H1 (cell line): ENCODE measurements around the gene TRIM47. TPM values are rescaled to one million over a fixed set of nuclear protein-coding genes. Genes with fewer than 3 reads are reported as not detected.

Experiments used
- CTCF ChIA-PET: fragments of 300-600 bp; sonication (Branson Sonifier 250); formaldehyde crosslinking; loops from one replicate; lab custom pipeline; 2021; ENCODE audit not compliant: partially characterized antibody; lab: Charles Lee
- POLR2A ChIA-PET: fragments of 300-600 bp; sonication (Branson Sonifier 250); formaldehyde crosslinking; loops from one replicate; lab custom pipeline; 2021; ENCODE audit warnings: inconsistent platforms; ENCODE audit not compliant: partially characterized antibody; lab: Charles Lee
- DNase-seq, 2 experiments: peaks; one replicate each; pipeline versions ENCODE4 v3.0.0 to v3.0.0-alpha.2; 2010 to 2022; ENCODE audit warnings: low spot score in 2 of 2, low read depth in 1 of 2, mixed read lengths in 1 of 2
- FAIRE-seq: peaks from 2 replicates; lab custom pipeline; 2011; peaks lifted over from hg19 to GRCh38; lab: Jason Lieb, UNC
- H2AFZ ChIP-seq: 2 replicates; pipeline ENCODE4 v1.8.1; 2012; ENCODE audit warnings: low read length, inconsistent platforms
- H2AK5ac ChIP-seq: 2 replicates; pipeline ENCODE4 v1.6.1; 2013; ENCODE audit warnings: low read depth, low read length
- H2BK120ac ChIP-seq: replicated peaks from 2 replicates; pipeline ENCODE3; 2013; ENCODE audit warnings: low read depth, low read length, inconsistent platforms
- H2BK12ac ChIP-seq: 2 replicates; pipeline ENCODE4 v1.6.1; 2013; ENCODE audit warnings: low read depth, low read length
- H2BK15ac ChIP-seq: 2 replicates; pipeline ENCODE4 v1.6.1; 2013; ENCODE audit warnings: low read length
- H2BK20ac ChIP-seq: 2 replicates; pipeline ENCODE4 v1.6.1; 2013; ENCODE audit warnings: low read length
- H2BK5ac ChIP-seq: 2 replicates; pipeline ENCODE4 v1.6.1; 2013; ENCODE audit warnings: low read depth, low read length
- H3K14ac ChIP-seq: 2 replicates; pipeline ENCODE4 v1.6.1; 2013; ENCODE audit warnings: inconsistent platforms; ENCODE audit not compliant: insufficient read length
- H3K18ac ChIP-seq: 2 replicates; pipeline ENCODE4 v1.6.1; 2013; ENCODE audit warnings: low read length; ENCODE audit errors: extremely low read depth
- H3K23ac ChIP-seq: 2 replicates; pipeline ENCODE4 v1.6.1; 2013; ENCODE audit warnings: inconsistent platforms; ENCODE audit not compliant: insufficient read length
- H3K23me2 ChIP-seq: 2 replicates; pipeline ENCODE4 v1.6.1; 2013; ENCODE audit warnings: low read depth, low read length
- H3K27ac ChIP-seq: 2 replicates; pipeline ENCODE4 v1.6.1; 2011; ENCODE audit warnings: low read depth, low read length, inconsistent platforms
- H3K27me3 ChIP-seq, 4 experiments: replicated peaks in 1 of 4; 1 replicate in 1 of 4; 2 replicates in 3 of 4; pipeline versions ENCODE4 v1.6.1 to v1.8.1; 2011 to 2013; ENCODE audit warnings: low read length in 3 of 4, mild to moderate bottlenecking in 3 of 4, inconsistent platforms in 2 of 4, mixed read lengths in 2 of 4, moderate library complexity in 1 of 4; ENCODE audit not compliant: control insufficient read depth in 3 of 4, insufficient read depth in 3 of 4; ENCODE audit errors: extremely low read depth in 1 of 4
- H3K36me3 ChIP-seq, 4 experiments: 2 replicates each; pipeline versions ENCODE4 v1.6.1 to v1.8.1; 2011 to 2013; ENCODE audit warnings: mild to moderate bottlenecking in 4 of 4, low read length in 3 of 4, moderate library complexity in 2 of 4, control low read depth in 1 of 4, inconsistent platforms in 1 of 4; ENCODE audit not compliant: insufficient read depth in 4 of 4, control insufficient read depth in 2 of 4
- H3K4ac ChIP-seq: replicated peaks from 2 replicates; pipeline ENCODE3; 2013; ENCODE audit warnings: low read length, low read depth, mixed read lengths, inconsistent platforms; ENCODE audit not compliant: insufficient read length
- H3K4me1 ChIP-seq, 4 experiments: replicated peaks in 1 of 4; 1 replicate in 1 of 4; 2 replicates in 3 of 4; pipeline versions ENCODE4 v1.6.1 to v1.8.1; 2011 to 2013; ENCODE audit warnings: low read length in 3 of 4, inconsistent platforms in 2 of 4, mixed read lengths in 1 of 4; ENCODE audit not compliant: insufficient read depth in 4 of 4, control insufficient read depth in 3 of 4
- H3K4me2 ChIP-seq, 2 experiments: 2 replicates each; pipeline versions ENCODE4 v1.6.1 to v1.8.1; 2011 to 2013; ENCODE audit warnings: low read depth in 2 of 2, low read length in 2 of 2, control low read depth in 1 of 2, inconsistent platforms in 1 of 2, mild to moderate bottlenecking in 1 of 2; ENCODE audit not compliant: insufficient read depth in 1 of 2
- H3K4me3 ChIP-seq, 4 experiments: fragments of 200-600, 300-600 bp in 1 of 4; sonication (generic), shearing (Covaris generic), sonication (Bioruptor Twin) in 1 of 4; 2 replicates each; pipeline versions ENCODE4 v1.5.1 to v1.8.1; 2011 to 2016; ENCODE audit warnings: low read length in 4 of 4, low read depth in 3 of 4, control low read depth in 2 of 4, inconsistent platforms in 2 of 4, mild to moderate bottlenecking in 2 of 4, mixed read lengths in 1 of 4, moderate library complexity in 1 of 4; ENCODE audit not compliant: insufficient read depth in 2 of 4; ENCODE audit errors: extremely low read depth in 1 of 4
- H3K56ac ChIP-seq: replicated peaks from 2 replicates; pipeline ENCODE3; 2013; ENCODE audit warnings: low read depth, mild to moderate bottlenecking, mixed read lengths, low read length, inconsistent platforms; ENCODE audit not compliant: insufficient read length
- H3K79me1 ChIP-seq: 2 replicates; pipeline ENCODE4 v1.6.1; 2013; ENCODE audit warnings: low read depth, low read length, control low read depth
- H3K79me2 ChIP-seq, 2 experiments: 2 replicates each; pipeline versions ENCODE4 v1.6.1 to v1.8.1; 2012 to 2013; ENCODE audit warnings: low read length in 2 of 2, mild to moderate bottlenecking in 2 of 2, inconsistent platforms in 1 of 2; ENCODE audit not compliant: insufficient read depth in 2 of 2, control insufficient read depth in 1 of 2
- H3K9ac ChIP-seq, 4 experiments: replicated peaks in 1 of 4; 1 replicate in 1 of 4; 2 replicates in 3 of 4; pipeline versions ENCODE4 v1.6.1 to v1.8.1; 2011 to 2013; ENCODE audit warnings: low read depth in 3 of 4, low read length in 3 of 4, control low read depth in 2 of 4, mild to moderate bottlenecking in 2 of 4, moderate library complexity in 2 of 4, inconsistent platforms in 1 of 4; ENCODE audit errors: extremely low read depth in 1 of 4
- H3K9me3 ChIP-seq, 2 experiments: 2 replicates each; pipeline versions ENCODE4 v1.6.1 to v1.8.1; 2012 to 2013; ENCODE audit warnings: mild to moderate bottlenecking in 2 of 2, moderate library complexity in 2 of 2, control low read depth in 1 of 2, inconsistent platforms in 1 of 2, low read depth in 1 of 2, low read length in 1 of 2, mixed read lengths in 1 of 2; ENCODE audit not compliant: insufficient read depth in 2 of 2
- H4K20me1 ChIP-seq, 2 experiments: replicated peaks in 1 of 2; 2 replicates each; pipeline versions ENCODE3 to v1.8.1; 2011 to 2013; ENCODE audit warnings: inconsistent platforms in 2 of 2, low read length in 2 of 2, mild to moderate bottlenecking in 1 of 2; ENCODE audit not compliant: insufficient read depth in 2 of 2, control insufficient read depth in 1 of 2
- H4K5ac ChIP-seq: 2 replicates; pipeline ENCODE4 v1.6.1; 2013; ENCODE audit warnings: low read length, low read depth, mixed read lengths, inconsistent platforms; ENCODE audit not compliant: insufficient read length
- H4K8ac ChIP-seq: 2 replicates; pipeline ENCODE4 v1.8.0; 2013; ENCODE audit warnings: mild to moderate bottlenecking, moderate library complexity, low read length, inconsistent platforms; ENCODE audit not compliant: insufficient read depth; ENCODE audit errors: extremely low read depth
- H4K91ac ChIP-seq: replicated peaks from 2 replicates; pipeline ENCODE3; 2013; ENCODE audit warnings: low read length, mixed read lengths, inconsistent platforms; ENCODE audit not compliant: insufficient read length
- ASH2L ChIP-seq: fragments of 200-600, 300-600 bp; sonication (generic); IDR thresholded peaks from one replicate; pipeline ENCODE4 v1.7.1; 2017; ENCODE audit warnings: low read length
- CBX8 ChIP-seq: fragments of 300-800, 300-1000 bp; sonication (generic); IDR thresholded peaks from 2 replicates; pipeline ENCODE4 v1.7.1; 2016; ENCODE audit warnings: low read depth, low read length, borderline replicate concordance
- CTBP2 ChIP-seq: IDR thresholded peaks from 2 replicates; pipeline ENCODE4 v1.7.0; 2011; ENCODE audit warnings: borderline replicate concordance, mild to moderate bottlenecking, moderate library complexity, mixed read lengths, low read length; ENCODE audit not compliant: insufficient read depth, insufficient read length
- KDM4A ChIP-seq: IDR thresholded peaks from one replicate; pipeline ENCODE4 v1.7.1; 2012; ENCODE audit warnings: low read depth, mild to moderate bottlenecking, moderate library complexity, low read length, inconsistent platforms; ENCODE audit not compliant: severe bottlenecking
- NRF1 ChIP-seq: IDR thresholded peaks from 2 replicates; pipeline ENCODE4 v1.6.1; 2011; ENCODE audit warnings: mild to moderate bottlenecking, low read depth, low read length, improper control_type of control experiment
- PHF8 ChIP-seq: fragments of 200-600 bp; sonication (generic); conservative IDR thresholded peaks from 2 replicates; pipeline ENCODE4 v1.7.1; 2012; ENCODE audit warnings: low read depth, mild to moderate bottlenecking, inconsistent platforms, low read length, moderate library complexity
- RNF2 ChIP-seq: fragments of 200-900, 300-1000 bp; sonication (generic); IDR thresholded peaks from 2 replicates; pipeline ENCODE4 v1.7.1; 2016; ENCODE audit warnings: borderline replicate concordance, low read depth, mild to moderate bottlenecking, antibody characterized with exemption, low read length; ENCODE audit not compliant: poor library complexity, severe bottlenecking; ENCODE audit errors: missing control alignments
- SP2 ChIP-seq: IDR thresholded peaks from 2 replicates; pipeline ENCODE4 v1.6.1; 2012; ENCODE audit warnings: mild to moderate bottlenecking, low read length, inconsistent platforms
- TCF12 ChIP-seq: IDR thresholded peaks from 2 replicates; pipeline ENCODE4 v1.6.1; 2011; ENCODE audit warnings: low read depth, mild to moderate bottlenecking, low read length
- YY1 ChIP-seq: IDR thresholded peaks from 2 replicates; pipeline ENCODE4 v1.6.1; 2011; ENCODE audit warnings: low read depth, mild to moderate bottlenecking, low read length
- WGBS, 2 experiments: shearing (Covaris generic) in 1 of 2; methylation state at CpG; one replicate each; pipeline versions ENCODE4 v1.1.6 to v1.1.7; 2013 to 2015; ENCODE audit warnings: low lambda C conversion rate in 2 of 2, mixed read lengths in 2 of 2, inconsistent platforms in 1 of 2, low coverage in 1 of 2, missing lambda C conversion rate in 1 of 2; ENCODE audit not compliant: insufficient replicate concordance in 2 of 2, insufficient coverage in 1 of 2, insufficient read length in 1 of 2; ENCODE audit errors: extremely low coverage in 1 of 2, missing lambda C conversion rate in 1 of 2; 5-methylcytosine and 5-hydroxymethylcytosine counted together
- polyA plus RNA-seq, 7 experiments: library from polyadenylated mRNA; depleted of rRNA in 3 of 7; stranded (reverse) in 5 of 7; unstranded in 2 of 7; fragments of >200 nt in 5 of 7; fragments of 200-250 nt in 2 of 7; gene quantifications; 1 replicate in 5 of 7; 2 replicates in 1 of 7; 4 replicates in 1 of 7; pipeline versions ENCODE4 v1.2.1 to v1.2.3, GENCODE V29; 2011 to 2013; ENCODE audit warnings: missing spikeins in 2 of 7, mixed read lengths in 2 of 7
- total RNA-seq: library from RNA; stranded (reverse); fragmentation: NEBNext Ultra II Directional; extraction: Animal tissue kit (Norgen Biotek cat#: 25700); gene quantifications from 2 replicates; pipeline ENCODE4 v1.2.1, GENCODE V29; 2021
- TF ChIP-seq, protein P1 (sequence below), 3 experiments: IDR thresholded peaks; 1 replicate in 2 of 3; 2 replicates in 1 of 3; pipeline versions ENCODE4 v1.5.1 to v1.6.1; 2011; ENCODE audit warnings: low read length in 3 of 3, mild to moderate bottlenecking in 3 of 3, inconsistent platforms in 2 of 3, low read depth in 1 of 3, moderate library complexity in 1 of 3; ENCODE audit not compliant: insufficient read depth in 1 of 3; ENCODE audit errors: control extremely low read depth in 1 of 3

The TRIM47 gene
- total and polyA plus RNA-seq, 2 of the 8 experiments (the other 6 are each of a cell fraction or from before 2014, with no cell fraction given), result 6.3 to 6.4 TPM

DNA sequence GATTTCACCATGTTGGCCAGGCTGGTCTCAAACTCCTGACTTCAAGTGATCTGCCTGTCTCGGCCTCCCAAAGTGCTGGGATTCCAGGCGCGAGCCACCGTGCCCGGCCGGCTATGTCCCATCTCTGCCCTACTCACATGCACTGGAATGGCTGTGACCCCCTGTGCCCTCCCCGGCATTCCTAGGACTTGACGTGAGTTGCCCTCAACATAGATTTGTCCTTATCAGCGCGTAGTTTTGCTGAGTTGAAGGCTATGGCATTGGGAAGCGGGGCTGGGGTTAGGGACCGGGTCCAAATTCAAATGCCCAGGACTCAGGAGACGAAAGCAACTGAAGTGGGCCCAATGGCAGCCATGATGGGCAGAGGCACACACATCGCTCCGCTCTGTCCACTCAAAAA lies 40.0 kb downstream of the TRIM47 start:
- Histone ChIP-seq H2AFZ (no peak overlapping the region), H2BK5ac (no peak overlapping the region), H3K9me3 (no peaks in the 10 kb centered on the region), H3K4me3 (no peak overlapping the region), H3K27ac (no peak overlapping the region), H3K79me1 (no peaks in the 10 kb centered on the region), H3K23me2 (no peaks in the 10 kb centered on the region), H2AK5ac (no peak overlapping the region), H3K36me3 (no peaks in the 10 kb centered on the region), H2BK120ac (no peak overlapping the region), H2BK12ac (no peak overlapping the region), H4K8ac (no peak overlapping the region), H3K27me3 (no peaks in the 10 kb centered on the region), H3K9ac (no peak overlapping the region), H3K14ac (no peak overlapping the region), H4K20me1 (no peaks in the 10 kb centered on the region), H2BK20ac (no peak overlapping the region), H3K4ac (no peak overlapping the region), H3K4me1 (peaks cover 0 to 9% (median 2%) of the 10 kb centered on the region in 4 experiments; a peak in 3 of 7 replicates), H4K91ac (no peak overlapping the region), H2BK15ac (no peak overlapping the region), H3K79me2 (no peaks in the 10 kb centered on the region), H3K56ac (no peak overlapping the region), H4K5ac (no peak overlapping the region), H3K4me2 (no peak overlapping the region), H3K23ac (no peak overlapping the region), H3K18ac (no peak overlapping the region)
- no peak for FAIRE-seq
- POLR2A ChIA-PET, result interaction anchor here (0.6 to 2.0 kb wide), 3 partner anchors 11 to 182 kb away, joined by 3 to 6 read pairs (median 6); partner anchors contain the start of gene WBP2
- 94% methylated on average over 15 of the region's 15 CpGs; no CpG with 5 or more reads in 1 of the 2 experiments for WGBS, 2 experiments
- no peak for DNase-seq
- CTCF ChIA-PET, result interaction anchor here (4.0 to 27.2 kb wide), 3 partner anchors 7 to 14 kb away, joined by 26 to 563 read pairs (median 563); partner anchors contain the start of genes UNC13D and WBP2
- TF ChIP-seq SP2, result no peak
- TF ChIP-seq, protein P1, sequence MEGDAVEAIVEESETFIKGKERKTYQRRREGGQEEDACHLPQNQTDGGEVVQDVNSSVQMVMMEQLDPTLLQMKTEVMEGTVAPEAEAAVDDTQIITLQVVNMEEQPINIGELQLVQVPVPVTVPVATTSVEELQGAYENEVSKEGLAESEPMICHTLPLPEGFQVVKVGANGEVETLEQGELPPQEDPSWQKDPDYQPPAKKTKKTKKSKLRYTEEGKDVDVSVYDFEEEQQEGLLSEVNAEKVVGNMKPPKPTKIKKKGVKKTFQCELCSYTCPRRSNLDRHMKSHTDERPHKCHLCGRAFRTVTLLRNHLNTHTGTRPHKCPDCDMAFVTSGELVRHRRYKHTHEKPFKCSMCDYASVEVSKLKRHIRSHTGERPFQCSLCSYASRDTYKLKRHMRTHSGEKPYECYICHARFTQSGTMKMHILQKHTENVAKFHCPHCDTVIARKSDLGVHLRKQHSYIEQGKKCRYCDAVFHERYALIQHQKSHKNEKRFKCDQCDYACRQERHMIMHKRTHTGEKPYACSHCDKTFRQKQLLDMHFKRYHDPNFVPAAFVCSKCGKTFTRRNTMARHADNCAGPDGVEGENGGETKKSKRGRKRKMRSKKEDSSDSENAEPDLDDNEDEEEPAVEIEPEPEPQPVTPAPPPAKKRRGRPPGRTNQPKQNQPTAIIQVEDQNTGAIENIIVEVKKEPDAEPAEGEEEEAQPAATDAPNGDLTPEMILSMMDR (IDR thresholded peaks at IDR 0.05; ENCODE audit: control extremely low read depth in 1 of 3, insufficient read depth in 1 of 3, low read depth in 1 of 3, low read length in 3 of 3), result no peak
- no peak for TF ChIP-seq TCF12
- TF ChIP-seq PHF8, result no peak
- no peak for TF ChIP-seq RNF2
- TF ChIP-seq ASH2L, result no peak
- no peak for TF ChIP-seq NRF1
- TF ChIP-seq CTBP2, result no peak
- no peak for TF ChIP-seq CBX8
- no peak for TF ChIP-seq YY1
- TF ChIP-seq KDM4A, result no peak
